GM12878 (cell line): ENCODE measurements around the gene MDFIC2. TPM values are rescaled to one million over a fixed set of nuclear protein-coding genes. Genes with fewer than 3 reads are reported as not detected.

Source experiments
- ATAC-seq: fragments of 200-7000 bp; cut with Tn5 transposase; 3 replicates; pipeline ENCODE4 v1.9.1; 2020; ENCODE audit warnings: mild to moderate bottlenecking, moderate library complexity
- BruUV-seq: library from RNA; stranded (reverse); fragments of 400-500 nt; replicated peaks from 2 replicates; lab custom pipeline; 2021; lab: Mats Ljungman, UMichigan
- CTCF ChIA-PET: fragments of 300-600 bp; sonication (Branson Sonifier 250); formaldehyde crosslinking; extraction: SDS; loops from one replicate; lab custom pipeline; 2021; ENCODE audit warnings: inconsistent platforms; lab: Yijun Ruan, JAX
- POLR2A ChIA-PET: fragments of 350-600 bp; formaldehyde crosslinking; extraction: SDS; loops from one replicate; lab custom pipeline; 2021; ENCODE audit warnings: inconsistent platforms; lab: Charles Lee
- RAD21 ChIA-PET: fragments of 300-600 bp; sonication (Branson Sonifier 250); formaldehyde crosslinking; loops from one replicate; lab custom pipeline; 2023; ENCODE audit warnings: antibody characterized with exemption; ENCODE audit not compliant: unreplicated experiment; lab: Charles Lee
- SMC1A ChIA-PET: fragments of 300-600 bp; sonication (Branson Sonifier 250); formaldehyde crosslinking; loops from one replicate; lab custom pipeline; 2023; ENCODE audit not compliant: unreplicated experiment, uncharacterized antibody; lab: Charles Lee
- DNase-seq: peaks from one replicate; pipeline ENCODE4 v3.0.0-alpha.2; 2011; ENCODE audit warnings: low read depth, low spot score
- FAIRE-seq: peaks from 3 replicates; lab custom pipeline; 2011; peaks lifted over from hg19 to GRCh38; lab: Jason Lieb, UNC
- H2AFZ ChIP-seq: 2 replicates; pipeline ENCODE4 v1.6.0; 2011; ENCODE audit warnings: low read depth, low read length, control low read depth; ENCODE audit not compliant: control insufficient read depth
- H3K27ac ChIP-seq: 2 replicates; pipeline ENCODE4 v1.5.1; 2011; ENCODE audit warnings: control low read depth; ENCODE audit not compliant: control insufficient read depth, insufficient read depth
- H3K27me3 ChIP-seq, 2 experiments: replicated peaks in 1 of 2; 2 replicates each; pipeline versions ENCODE4 v1.6.0 to v1.6.1; 2011; ENCODE audit warnings: low read length in 1 of 2; ENCODE audit not compliant: control insufficient read depth in 2 of 2, insufficient read depth in 2 of 2
- H3K36me3 ChIP-seq, 2 experiments: 2 replicates each; pipeline ENCODE4 v1.5.1; 2011; ENCODE audit warnings: low read length in 1 of 2; ENCODE audit not compliant: control insufficient read depth in 2 of 2, insufficient read depth in 2 of 2
- H3K4me1 ChIP-seq: 2 replicates; pipeline ENCODE4 v1.6.1; 2011; ENCODE audit warnings: mild to moderate bottlenecking, low read length, moderate library complexity, mixed read lengths; ENCODE audit not compliant: control insufficient read depth, insufficient read depth
- H3K4me2 ChIP-seq: 2 replicates; pipeline ENCODE4 v1.6.0; 2011; ENCODE audit warnings: control low read depth; ENCODE audit not compliant: control insufficient read depth, insufficient read depth
- H3K4me3 ChIP-seq: fragments of 200-600 bp; sonication (generic); 2 replicates; pipeline ENCODE4 v1.5.1; 2016
- H3K79me2 ChIP-seq: 2 replicates; pipeline ENCODE4 v1.6.0; 2011; ENCODE audit warnings: low read length; ENCODE audit not compliant: control insufficient read depth, insufficient read depth
- H3K9ac ChIP-seq: 2 replicates; pipeline ENCODE4 v1.8.0; 2011; ENCODE audit warnings: low read length, control low read depth, mixed read lengths; ENCODE audit not compliant: control insufficient read depth, insufficient read depth
- H3K9me3 ChIP-seq: replicated peaks from 3 replicates; pipeline ENCODE4 v1.5.1; 2011; ENCODE audit warnings: mild to moderate bottlenecking, low read length; ENCODE audit not compliant: control insufficient read depth, insufficient read depth
- H4K20me1 ChIP-seq: 2 replicates; pipeline ENCODE4 v1.6.0; 2011; ENCODE audit not compliant: control insufficient read depth, insufficient read depth
- ATF2 ChIP-seq: IDR thresholded peaks from 2 replicates; pipeline ENCODE4 v1.6.1; 2012; ENCODE audit warnings: low read length, inconsistent platforms
- HSF1 ChIP-seq: fragments of 150-350 bp; IDR thresholded peaks from 2 replicates; pipeline ENCODE4 v1.6.1; 2014; ENCODE audit warnings: mild to moderate bottlenecking, low read depth, low read length
- NFYB ChIP-seq: IDR thresholded peaks from 2 replicates; pipeline ENCODE4 v1.6.1; 2011; ENCODE audit warnings: low read depth, mild to moderate bottlenecking, low read length, improper control_type of control experiment, moderate library complexity; ENCODE audit not compliant: insufficient read depth
- PAX8 ChIP-seq: fragments of 450-650 bp; IDR thresholded peaks from 2 replicates; pipeline ENCODE4 v1.6.1; 2017; ENCODE audit warnings: mild to moderate bottlenecking, moderate library complexity
- SIX5 ChIP-seq: IDR thresholded peaks from 2 replicates; pipeline ENCODE4 v1.6.1; 2011; ENCODE audit warnings: mild to moderate bottlenecking, low read depth, low read length, moderate library complexity; ENCODE audit not compliant: severe bottlenecking
- TBL1XR1 ChIP-seq: IDR thresholded peaks from 2 replicates; pipeline ENCODE4 v1.6.1; 2012; ENCODE audit warnings: low read depth, low read length, improper control_type of control experiment
- WGBS: methylation state at CpG from one replicate; pipeline ENCODE4 v1.1.6; 2016; ENCODE audit warnings: low lambda C conversion rate; ENCODE audit not compliant: insufficient replicate concordance, insufficient coverage; ENCODE audit errors: missing lambda C conversion rate; 5-methylcytosine and 5-hydroxymethylcytosine counted together
- in situ Hi-C: fragments of 300-500 bp; cut with MboI; formaldehyde crosslinking; loops from 9 replicates; pipeline ENCODE4 v1.14.3; 2018; ENCODE audit warnings: mixed read lengths
- intact Hi-C: fragments of 100-400 bp; cut with micrococcal nuclease; formaldehyde crosslinking; loops from one replicate; pipeline ENCODE4 v1.14.2; 2022; ENCODE audit not compliant: unreplicated experiment
- polyA plus RNA-seq, 11 experiments: library from polyadenylated mRNA; depleted of rRNA in 4 of 11; unstranded in 6 of 11; stranded (reverse) in 5 of 11; fragments of >200 nt; fragmentation: Nextera tagmentation in 4 of 11; fragmentation: Illumina TruSeq in 1 of 11; extraction: Ambion mirVana in 4 of 11; extraction: Trizol in 1 of 11; gene quantifications; 1 replicate in 1 of 11; 2 replicates in 10 of 11; pipeline versions ENCODE4 v1.2.1 to v1.2.3, GENCODE V29; 2011 to 2016; ENCODE audit warnings: inconsistent platforms in 2 of 11, missing spikeins in 2 of 11, low read depth in 1 of 11
- total RNA-seq, 4 experiments: library from RNA; depleted of rRNA in 3 of 4; stranded (reverse); fragments of >200 nt in 3 of 4; fragmentation: Illumina TruSeq in 1 of 4; extraction: Trizol in 1 of 4; gene quantifications; 2 replicates each; pipeline versions ENCODE4 v1.2.1 to v1.2.3, GENCODE V29; 2013 to 2021

The MDFIC2 gene
- total and polyA plus RNA-seq, 10 of the 15 experiments (the other 5 are each of a cell fraction or from before 2014, with no cell fraction given), result not detected

GRCh38 chr3:70333080-70333479 lies 20.6 kb upstream of the MDFIC2 start:
- in situ Hi-C loops, result no loop called here
- Histone ChIP-seq H3K9ac (no peak overlapping the region), H4K20me1 (no peaks in the 10 kb centered on the region), H3K9me3 (no peaks in the 10 kb centered on the region), H3K36me3 (no peaks in the 10 kb centered on the region), H3K27ac (no peak overlapping the region), H3K4me1 (no peaks in the 10 kb centered on the region), H3K4me3 (no peak overlapping the region), H3K4me2 (no peak overlapping the region), H2AFZ (no peak overlapping the region), H3K27me3 (no peaks in the 10 kb centered on the region), H3K79me2 (no peaks in the 10 kb centered on the region)
- ChIA-PET SMC1A (no interaction called here), POLR2A (no interaction called here), RAD21 (no interaction called here), CTCF (no interaction called here)
- no TSS peak for BruUV-seq
- intact Hi-C loops, result no loop called here
- 27% methylated on average over 3 of the region's 3 CpGs for WGBS
- ATAC-seq (no peak), DNase-seq (no peak), FAIRE-seq (no peak)
- no peak for TF ChIP-seq SIX5
- no peak for TF ChIP-seq ATF2
- TF ChIP-seq NFYB, result peak; percentile 64
- TF ChIP-seq TBL1XR1, result no peak
- TF ChIP-seq HSF1, result no peak
- no peak for TF ChIP-seq PAX8
